Measurements from ENCODE around the gene GANAB. TPM values are rescaled to one million over a fixed set of nuclear protein-coding genes. Genes with fewer than 3 reads are reported as not detected.
A peak's percentile ranks its signal among the peaks of the same experiment; 100 is the strongest.
"Not testable (repeated sequence)": the region's sequence is repeated elsewhere in the genome, so short reads cannot be mapped to it uniquely, and the experiment has no call there.

GANAB gene
- total RNA-seq, 1 donor from 2014 or later = 323 TPM

GRCh38 chr11:62676698-62677097, 30.3 kb upstream of the GANAB start:
- peaks cover 15% of the 10 kb centered on the region for H3K4me1 Mint-ChIP-seq (ENCODE audit: low read depth, unreplicated experiment)
- peaks cover 4% of the 10 kb centered on the region for H4K20me1 ChIP-seq (ENCODE audit: insufficient read depth, low read length)
- no peak overlapping the region for H3K27ac ChIP-seq (ENCODE audit: low read depth, low read length)
- H3K4me3 Mint-ChIP-seq (ENCODE audit: unreplicated experiment) = no peak overlapping the region
- no peak overlapping the region for H3K27ac Mint-ChIP-seq (ENCODE audit: unreplicated experiment)
- peaks cover 5% of the 10 kb centered on the region for H3K36me3 Mint-ChIP-seq (ENCODE audit: low read depth, unreplicated experiment)
- H3K9ac ChIP-seq (ENCODE audit: low read length) = no peak overlapping the region
- H2AFZ ChIP-seq (ENCODE audit: low read depth, low read length) = no peak overlapping the region
- DNase-seq (ENCODE audit: low read depth) (no peak), FAIRE-seq (no peak)
- TF ChIP-seq CTCF (IDR thresholded peaks at IDR 0.05; ENCODE audit: insufficient read depth, low read depth, low read length) (no peak), EZH2 (IDR thresholded peaks at IDR 0.05; ENCODE audit: insufficient read depth, low read length) (no peak)
- H3K79me2 ChIP-seq (ENCODE audit: insufficient read depth, low read length) = peaks cover 55% of the 10 kb centered on the region
- H3K4me2 ChIP-seq (ENCODE audit: low read length) = no peak overlapping the region
- H3K9me3 ChIP-seq (ENCODE audit: insufficient read depth, low read depth, low read length) = no peaks in the 10 kb centered on the region
- H3K9me3 Mint-ChIP-seq (ENCODE audit: unreplicated experiment) = no peaks in the 10 kb centered on the region
- peaks cover 11% of the 10 kb centered on the region for H3K36me3 ChIP-seq (ENCODE audit: insufficient read depth, low read length)
- no peak overlapping the region for H3K4me3 ChIP-seq (ENCODE audit: insufficient read depth, low read depth, low read length)
- no peaks in the 10 kb centered on the region for H3K27me3 ChIP-seq (ENCODE audit: insufficient read depth, low read length)
- no peaks in the 10 kb centered on the region for H3K27me3 Mint-ChIP-seq (ENCODE audit: low read depth, unreplicated experiment)
- peaks cover 18% of the 10 kb centered on the region for H3K4me1 ChIP-seq (ENCODE audit: insufficient read depth, low read length)

- not testable (repeated sequence) for H3K4me3 Mint-ChIP-seq (ENCODE audit: unreplicated experiment); H3K9me3 Mint-ChIP-seq (ENCODE audit: unreplicated experiment)
- peaks cover 12% of the 10 kb centered on the region for H3K4me1 Mint-ChIP-seq (ENCODE audit: low read depth, unreplicated experiment)
Measured at GRCh38 chr11:62675415-62675814, 29.0 kb upstream of the GANAB start.

GRCh38 chr11:62673196-62673525, 26.7 kb upstream of the GANAB start:
- H3K4me1 Mint-ChIP-seq (ENCODE audit: low read depth, unreplicated experiment) = peaks cover 12% of the 10 kb centered on the region
- H4K20me1 ChIP-seq (ENCODE audit: insufficient read depth, low read length) = peaks cover 7% of the 10 kb centered on the region
- no peaks in the 10 kb centered on the region for H3K9me3 ChIP-seq (ENCODE audit: insufficient read depth, low read depth, low read length)
- H3K9me3 Mint-ChIP-seq (ENCODE audit: unreplicated experiment) = no peaks in the 10 kb centered on the region
- no peaks in the 10 kb centered on the region for H3K27me3 ChIP-seq (ENCODE audit: insufficient read depth, low read length)
- H3K9ac ChIP-seq (ENCODE audit: low read length) = no peak overlapping the region
- H3K27ac ChIP-seq (ENCODE audit: low read depth, low read length) = no peak overlapping the region
- no peaks in the 10 kb centered on the region for H3K27me3 Mint-ChIP-seq (ENCODE audit: low read depth, unreplicated experiment)
- H3K4me3 Mint-ChIP-seq (ENCODE audit: unreplicated experiment) = peak overlapping the region; percentile 92
- TF ChIP-seq EZH2 (IDR thresholded peaks at IDR 0.05; ENCODE audit: insufficient read depth, low read length) = no peak
- no peak for TF ChIP-seq CTCF (IDR thresholded peaks at IDR 0.05; ENCODE audit: insufficient read depth, low read depth, low read length)
- FAIRE-seq (no peak), DNase-seq (ENCODE audit: low read depth) (no peak)
- H3K27ac Mint-ChIP-seq (ENCODE audit: unreplicated experiment) = no peak overlapping the region
- H3K36me3 Mint-ChIP-seq (ENCODE audit: low read depth, unreplicated experiment) = peaks cover 7% of the 10 kb centered on the region
- peak overlapping the region; percentile 94 for H3K4me2 ChIP-seq (ENCODE audit: low read length)
- H3K36me3 ChIP-seq (ENCODE audit: insufficient read depth, low read length) = peaks cover 11% of the 10 kb centered on the region
- H2AFZ ChIP-seq (ENCODE audit: low read depth, low read length) = no peak overlapping the region
- peaks cover 15% of the 10 kb centered on the region for H3K4me1 ChIP-seq (ENCODE audit: insufficient read depth, low read length)
- H3K79me2 ChIP-seq (ENCODE audit: insufficient read depth, low read length) = peaks cover 57% of the 10 kb centered on the region
- H3K4me3 ChIP-seq (ENCODE audit: insufficient read depth, low read depth, low read length) = no peak overlapping the region

More at GRCh38 chr11:62675415-62675814, 29.0 kb upstream of the GANAB start:
- H2AFZ ChIP-seq (ENCODE audit: low read depth, low read length); H4K20me1 ChIP-seq (ENCODE audit: insufficient read depth, low read length); H3K27ac ChIP-seq (ENCODE audit: low read depth, low read length); H3K27me3 ChIP-seq (ENCODE audit: insufficient read depth, low read length); H3K27me3 Mint-ChIP-seq (ENCODE audit: low read depth, unreplicated experiment); FAIRE-seq; H3K4me2 ChIP-seq (ENCODE audit: low read length); H3K4me3 ChIP-seq (ENCODE audit: insufficient read depth, low read depth, low read length); H3K9ac ChIP-seq (ENCODE audit: low read length); DNase-seq (ENCODE audit: low read depth); H3K27ac Mint-ChIP-seq (ENCODE audit: unreplicated experiment); H3K36me3 Mint-ChIP-seq (ENCODE audit: low read depth, unreplicated experiment); H3K9me3 ChIP-seq (ENCODE audit: insufficient read depth, low read depth, low read length): not testable (repeated sequence)
- Histone ChIP-seq H3K36me3 (ENCODE audit: insufficient read depth, low read length) (peaks cover 11% of the 10 kb centered on the region), H3K79me2 (ENCODE audit: insufficient read depth, low read length) (peaks cover 63% of the 10 kb centered on the region), H3K4me1 (ENCODE audit: insufficient read depth, low read length) (peaks cover 22% of the 10 kb centered on the region)
